HG03460 (cell line): ENCODE data around the gene TBCD.

Experiments used
- ATAC-seq: cut with Tn5 transposase; IDR thresholded peaks from one replicate; pipeline ENCODE4 v1.9.1; 2021; ENCODE audit not compliant: unreplicated experiment

The TBCD gene

GRCh38 chr17:82789806-82790205, 37.9 kb downstream of the TBCD start:
- ATAC-seq = no peak

GRCh38 chr17:82790391-82790790, 38.5 kb downstream of the TBCD start:
- ATAC-seq = no peak

GRCh38 chr17:82791532-82791931, 39.7 kb downstream of the TBCD start:
- ATAC-seq = no peak

GRCh38 chr17:82793974-82794630, 42.2 kb downstream of the TBCD start:
- no peak for ATAC-seq

GRCh38 chr17:82794781-82795482, 43.1 kb downstream of the TBCD start:
- no peak for ATAC-seq

- no peak for ATAC-seq
Observed at GRCh38 chr17:82795615-82796014, 43.8 kb downstream of the TBCD start.

GRCh38 chr17:82797061-82797460, 45.2 kb downstream of the TBCD start:
- no peak for ATAC-seq

- ATAC-seq = no peak
Observed at GRCh38 chr17:82798752-82799151, 46.9 kb downstream of the TBCD start.

GRCh38 chr17:82799591-82799990, 47.7 kb downstream of the TBCD start:
- ATAC-seq = no peak

GRCh38 chr17:82800885-82801284, 49.0 kb downstream of the TBCD start:
- no peak for ATAC-seq

- ATAC-seq = no peak
Observed at GRCh38 chr17:82801377-82801970, 49.6 kb downstream of the TBCD start.

GRCh38 chr17:82802075-82802780, 50.4 kb downstream of the TBCD start:
- no peak for ATAC-seq

GRCh38 chr17:82803185-82803584, 51.3 kb downstream of the TBCD start:
- ATAC-seq = no peak

GRCh38 chr17:82803606-82804005, 51.7 kb downstream of the TBCD start:
- no peak for ATAC-seq

- ATAC-seq = no peak
Observed at GRCh38 chr17:82804442-82805191, 52.8 kb downstream of the TBCD start.

- no peak for ATAC-seq
Observed at GRCh38 chr17:82805254-82805653, 53.4 kb downstream of the TBCD start.

- no peak for ATAC-seq
Observed at GRCh38 chr17:82805823-82806222, 54.0 kb downstream of the TBCD start.

GRCh38 chr17:82806645-82807044, 54.8 kb downstream of the TBCD start:
- ATAC-seq = no peak

GRCh38 chr17:82807101-82807500, 55.2 kb downstream of the TBCD start:
- ATAC-seq = no peak

- no peak for ATAC-seq
Observed at GRCh38 chr17:82807562-82807961, 55.7 kb downstream of the TBCD start.

- no peak for ATAC-seq
Observed at GRCh38 chr17:82808006-82808405, 56.1 kb downstream of the TBCD start.
